K562 (cell line): ENCODE data around the gene JPT2. TPM values are rescaled to one million over a fixed set of nuclear protein-coding genes. Genes with fewer than 3 reads are reported as not detected.

Source experiments
- ATAC-seq: fragments of 200-7000 bp; cut with Tn5 transposase; 3 replicates; pipeline ENCODE4 v1.9.1; 2020; ENCODE audit warnings: moderate library complexity
- BruUV-seq: library from RNA; stranded (reverse); fragments of 400-500 nt; replicated peaks from 2 replicates; lab custom pipeline; 2021; lab: Mats Ljungman, UMichigan
- CTCF ChIA-PET: fragments of 300-600 bp; formaldehyde crosslinking; extraction: SDS; loops from one replicate; lab custom pipeline; 2021; ENCODE audit warnings: low intra/inter-chr PET ratio; lab: Yijun Ruan, JAX
- POLR2A ChIA-PET: fragments of 300-600, 350-650 bp; sonication (Branson Sonifier 250); formaldehyde crosslinking; extraction: SDS; loops from one replicate; lab custom pipeline; 2021; ENCODE audit warnings: antibody characterized with exemption, inconsistent platforms; lab: Yijun Ruan, JAX
- DNase-seq, 4 experiments: peaks; one replicate each; pipeline versions ENCODE4 v3.0.0 to v3.0.0-alpha.2; 2011 to 2018; ENCODE audit warnings: low spot score in 3 of 4, mixed read lengths in 3 of 4; ENCODE audit errors: extremely low read depth in 1 of 4
- FAIRE-seq: peaks from 2 replicates; lab custom pipeline; 2011; peaks lifted over from hg19 to GRCh38; lab: Jason Lieb, UNC
- H2AFZ ChIP-seq: 2 replicates; pipeline ENCODE4 v1.6.0; 2011; ENCODE audit warnings: low read depth, low read length, control low read depth, inconsistent platforms
- H3K27ac ChIP-seq: fragments of 200-600 bp; 3 replicates; pipeline ENCODE4 v1.8.0; 2011; ENCODE audit warnings: low read depth, mild to moderate bottlenecking, control low read depth, inconsistent platforms, low read length, moderate library complexity, mixed read lengths; ENCODE audit errors: extremely low read depth
- H3K27me3 ChIP-seq, 2 experiments: fragments of 300-600 bp in 1 of 2; 2 replicates in 1 of 2; 3 replicates in 1 of 2; pipeline versions ENCODE4 v1.6.0 to v1.8.0; 2011; ENCODE audit warnings: inconsistent platforms in 2 of 2, low read length in 2 of 2, mild to moderate bottlenecking in 1 of 2, mixed read lengths in 1 of 2, moderate library complexity in 1 of 2; ENCODE audit not compliant: control insufficient read depth in 2 of 2, insufficient read depth in 2 of 2
- H3K36me3 ChIP-seq: fragments of 300-600 bp; 3 replicates; pipeline ENCODE4 v1.8.0; 2011; ENCODE audit warnings: mild to moderate bottlenecking, low read length, inconsistent platforms; ENCODE audit not compliant: control insufficient read depth, insufficient read depth
- H3K4me1 ChIP-seq, 2 experiments: fragments of 200-600 bp in 1 of 2; replicated peaks in 1 of 2; 2 replicates in 1 of 2; 3 replicates in 1 of 2; pipeline versions ENCODE4 v1.5.1 to v1.8.0; 2011; ENCODE audit warnings: inconsistent platforms in 2 of 2, low read length in 2 of 2, mild to moderate bottlenecking in 1 of 2, mixed read lengths in 1 of 2, moderate library complexity in 1 of 2; ENCODE audit not compliant: control insufficient read depth in 2 of 2, insufficient read depth in 2 of 2
- H3K4me2 ChIP-seq: 2 replicates; pipeline ENCODE4 v1.6.1; 2011; ENCODE audit warnings: low read length, control low read depth, inconsistent platforms, mixed read lengths; ENCODE audit not compliant: insufficient read depth
- H3K4me3 ChIP-seq: fragments of 200-600 bp; sonication (generic), shearing (Covaris generic); 2 replicates; pipeline ENCODE4 v1.5.1; 2016; ENCODE audit warnings: control low read depth, inconsistent platforms
- H3K79me2 ChIP-seq: fragments of 200-600 bp; 3 replicates; pipeline ENCODE4 v1.8.0; 2011; ENCODE audit warnings: low read length, inconsistent platforms; ENCODE audit not compliant: control insufficient read depth, insufficient read depth
- H3K9ac ChIP-seq, 2 experiments: 2 replicates each; pipeline versions ENCODE4 v1.6.0 to v1.6.1; 2011; ENCODE audit warnings: low read depth in 2 of 2, low read length in 2 of 2, control low read depth in 1 of 2, inconsistent platforms in 1 of 2, mild to moderate bottlenecking in 1 of 2, mixed read lengths in 1 of 2; ENCODE audit not compliant: insufficient read depth in 1 of 2
- H3K9me1 ChIP-seq: one replicate; pipeline ENCODE4 v1.6.0; 2011; ENCODE audit warnings: inconsistent platforms, mild to moderate bottlenecking, low read length, moderate library complexity; ENCODE audit not compliant: control insufficient read depth, insufficient read depth
- H3K9me3 ChIP-seq: replicated peaks from 2 replicates; pipeline ENCODE4 v1.5.1; 2011; ENCODE audit warnings: low read depth, low read length, inconsistent platforms; ENCODE audit not compliant: control insufficient read depth, insufficient read depth
- H4K20me1 ChIP-seq: replicated peaks from 2 replicates; pipeline ENCODE4 v1.6.1; 2011; ENCODE audit warnings: low read length, inconsistent platforms, mixed read lengths; ENCODE audit not compliant: control insufficient read depth, insufficient read depth
- CBX1 ChIP-seq: sonication (generic); IDR thresholded peaks from 2 replicates; pipeline ENCODE4 v1.6.1; 2016; ENCODE audit warnings: antibody characterized with exemption, low read depth, mild to moderate bottlenecking
- CSDE1 ChIP-seq, 2 experiments: fragments of 450-650 bp; IDR thresholded peaks; 2 replicates each; pipeline ENCODE4 v1.6.1; 2016; ENCODE audit warnings: mild to moderate bottlenecking in 1 of 2
- JUN ChIP-seq, 2 experiments: sonication (generic) in 1 of 2; formaldehyde crosslinking in 1 of 2; IDR thresholded peaks; 2 replicates each; pipeline versions ENCODE4 v1.6.1 to v1.8.0; 2012 to 2022; ENCODE audit warnings: borderline replicate concordance in 2 of 2, mild to moderate bottlenecking in 2 of 2, improper control_type of control experiment in 1 of 2, low read depth in 1 of 2, low read length in 1 of 2, missing genetic modification reagents in 1 of 2
- KAT2B ChIP-seq: IDR thresholded peaks from one replicate; pipeline ENCODE4 v1.6.1; 2012; ENCODE audit warnings: low read depth, mild to moderate bottlenecking, control low read depth, inconsistent platforms, low read length, moderate library complexity
- KAT8 ChIP-seq: fragments of 450-650 bp; IDR thresholded peaks from 2 replicates; pipeline ENCODE4 v1.6.1; 2016; ENCODE audit warnings: low read depth, mild to moderate bottlenecking
- KLF10 ChIP-seq: fragments of 250-450 bp; sonication (Bioruptor Pico); IDR thresholded peaks from 2 replicates; pipeline ENCODE4 v1.6.1; 2021; ENCODE audit warnings: matching md5 sums
- MYBL2 ChIP-seq, 2 experiments: fragments of 450-650 bp in 1 of 2; sonication (generic) in 1 of 2; formaldehyde crosslinking in 1 of 2; IDR thresholded peaks; 2 replicates each; pipeline versions ENCODE4 v1.6.1 to v1.8.1; 2017 to 2022; ENCODE audit warnings: borderline replicate concordance in 1 of 2, inconsistent platforms in 1 of 2, low read depth in 1 of 2, mild to moderate bottlenecking in 1 of 2, missing genetic modification reagents in 1 of 2, moderate library complexity in 1 of 2
- NCOA4 ChIP-seq: fragments of 450-650 bp; IDR thresholded peaks from 2 replicates; pipeline ENCODE4 v1.6.1; 2018; ENCODE audit warnings: mild to moderate bottlenecking; ENCODE audit not compliant: partially characterized antibody
- TAL1 ChIP-seq: fragments of 450-650 bp; IDR thresholded peaks from 2 replicates; pipeline ENCODE4 v1.6.1; 2016; ENCODE audit warnings: mild to moderate bottlenecking
- TCF7 ChIP-seq: sonication (generic); IDR thresholded peaks from 2 replicates; pipeline ENCODE4 v1.6.1; 2016; ENCODE audit warnings: antibody characterized with exemption, borderline replicate concordance
- XRCC5 ChIP-seq: fragments of 200-400 bp; formaldehyde crosslinking; IDR thresholded peaks from 2 replicates; pipeline ENCODE4 v1.6.1; 2017; ENCODE audit warnings: low read depth, mild to moderate bottlenecking, low read length
- YY1 ChIP-seq, 3 experiments: IDR thresholded peaks; 2 replicates each; pipeline ENCODE4 v1.6.1; 2011; ENCODE audit warnings: low read length in 2 of 3, mild to moderate bottlenecking in 2 of 3, moderate library complexity in 2 of 3, borderline replicate concordance in 1 of 3, control low read depth in 1 of 3, low read depth in 1 of 3; ENCODE audit not compliant: insufficient read depth in 3 of 3, insufficient replicate concordance in 2 of 3, control insufficient read depth in 1 of 3, insufficient read length in 1 of 3; ENCODE audit errors: extremely low read depth in 1 of 3
- ZNF239 ChIP-seq: fragments of 250-450 bp; sonication (Bioruptor Pico); IDR thresholded peaks from 2 replicates; pipeline ENCODE4 v1.4.0; 2020; ENCODE audit warnings: mild to moderate bottlenecking
- ZNF3 ChIP-seq: fragments of 250-450 bp; sonication (Bioruptor Pico); IDR thresholded peaks from 2 replicates; pipeline ENCODE4 v1.5.0; 2021; ENCODE audit warnings: mild to moderate bottlenecking, moderate library complexity
- ZNF316 ChIP-seq: fragments of 450-650 bp; IDR thresholded peaks from 2 replicates; pipeline ENCODE4 v1.6.1; 2016
- ZNF431 ChIP-seq: sonication (generic); formaldehyde crosslinking; IDR thresholded peaks from 2 replicates; pipeline ENCODE4 v1.8.0; 2022; ENCODE audit warnings: mild to moderate bottlenecking, missing genetic modification reagents
- WGBS: fragments of 100-300 bp; shearing (Covaris generic); methylation state at CpG from one replicate; pipeline ENCODE4 v1.1.6; 2016; ENCODE audit warnings: low coverage, mixed read lengths; ENCODE audit not compliant: insufficient coverage; ENCODE audit errors: missing lambda C conversion rate; 5-methylcytosine and 5-hydroxymethylcytosine counted together
- in situ Hi-C: fragments of 300-500 bp; cut with MboI; formaldehyde crosslinking; loops from 4 replicates; pipeline ENCODE4 v1.15.0; 2018; ENCODE audit warnings: inconsistent platforms, mixed read lengths
- intact Hi-C: fragments of 100-400 bp; cut with micrococcal nuclease; formaldehyde crosslinking; loops from 2 replicates; pipeline ENCODE4 v1.14.2; 2022
- polyA plus RNA-seq, 8 experiments: library from polyadenylated mRNA; depleted of rRNA in 4 of 8; stranded (reverse) in 5 of 8; unstranded in 3 of 8; fragments of >200 nt; fragmentation: Nextera tagmentation in 2 of 8; fragmentation: Illumina TruSeq in 1 of 8; extraction: Ambion mirVana in 2 of 8; extraction: Trizol in 1 of 8; gene quantifications; 2 replicates each; pipeline versions ENCODE4 v1.2.1 to v1.2.3, GENCODE V29; 2011 to 2014; ENCODE audit warnings: inconsistent platforms in 1 of 8, missing spikeins in 1 of 8
- total RNA-seq, 7 experiments: library from RNA; depleted of rRNA in 6 of 7; stranded (reverse); fragments of >200 nt in 6 of 7; fragmentation: Illumina TruSeq in 2 of 7; extraction: Trizol in 2 of 7; gene quantifications; 2 replicates each; pipeline versions ENCODE4 v1.2.1 to v1.2.3, GENCODE V29; 2011 to 2021; ENCODE audit warnings: low replicate concordance in 1 of 7
- TF ChIP-seq, protein P1 (sequence below): fragments of 450-650 bp; formaldehyde crosslinking; IDR thresholded peaks from 2 replicates; pipeline ENCODE4 v1.4.0; 2022; ENCODE audit warnings: missing genetic modification characterization
- TF ChIP-seq, protein P2 (sequence below): fragments of 450-650 bp; IDR thresholded peaks from 2 replicates; pipeline ENCODE4 v1.6.1; 2018; ENCODE audit warnings: mild to moderate bottlenecking, low read depth; ENCODE audit not compliant: partially characterized antibody
- TF ChIP-seq, protein P3 (sequence below): sonication (generic); formaldehyde crosslinking; IDR thresholded peaks from 2 replicates; pipeline ENCODE4 v1.8.0; 2022; ENCODE audit warnings: missing genetic modification reagents, mild to moderate bottlenecking, borderline replicate concordance

Gene JPT2
- total and polyA plus RNA-seq, 9 of the 15 experiments (the other 6 are each of a cell fraction or from before 2014, with no cell fraction given) = 25.5 to 133 (median 106) TPM

- FAIRE-seq = no peak
- BruUV-seq = no TSS peak
- no peak for TF ChIP-seq CBX1
- TF ChIP-seq TAL1 = no peak
- TF ChIP-seq YY1 (IDR thresholded peaks at IDR 0.05; ENCODE audit: borderline replicate concordance in 1 of 3, control insufficient read depth in 1 of 3, extremely low read depth in 1 of 3, insufficient read depth in 3 of 3, insufficient read length in 1 of 3, insufficient replicate concordance in 2 of 3, low read depth in 1 of 3, low read length in 2 of 3) = no peak
- no peak for TF ChIP-seq NCOA4
- no peak for TF ChIP-seq XRCC5
- TF ChIP-seq ZNF3 = no peak
- TF ChIP-seq MYBL2 (IDR thresholded peaks at IDR 0.05; ENCODE audit: low read depth) = no peak
- TF ChIP-seq MYBL2 (CRISPR knock-in tag; IDR thresholded peaks at IDR 0.05; ENCODE audit: borderline replicate concordance) = no peak
- TF ChIP-seq, protein P1, sequence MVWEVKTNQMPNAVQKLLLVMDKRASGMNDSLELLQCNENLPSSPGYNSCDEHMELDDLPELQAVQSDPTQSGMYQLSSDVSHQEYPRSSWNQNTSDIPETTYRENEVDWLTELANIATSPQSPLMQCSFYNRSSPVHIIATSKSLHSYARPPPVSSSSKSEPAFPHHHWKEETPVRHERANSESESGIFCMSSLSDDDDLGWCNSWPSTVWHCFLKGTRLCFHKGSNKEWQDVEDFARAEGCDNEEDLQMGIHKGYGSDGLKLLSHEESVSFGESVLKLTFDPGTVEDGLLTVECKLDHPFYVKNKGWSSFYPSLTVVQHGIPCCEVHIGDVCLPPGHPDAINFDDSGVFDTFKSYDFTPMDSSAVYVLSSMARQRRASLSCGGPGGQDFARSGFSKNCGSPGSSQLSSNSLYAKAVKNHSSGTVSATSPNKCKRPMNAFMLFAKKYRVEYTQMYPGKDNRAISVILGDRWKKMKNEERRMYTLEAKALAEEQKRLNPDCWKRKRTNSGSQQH (CRISPR knock-in tag) = no peak
- TF ChIP-seq ZNF431 (CRISPR knock-in tag) = no peak
- no peak for TF ChIP-seq KAT8
- TF ChIP-seq KAT2B = no peak
- TF ChIP-seq, protein P2, sequence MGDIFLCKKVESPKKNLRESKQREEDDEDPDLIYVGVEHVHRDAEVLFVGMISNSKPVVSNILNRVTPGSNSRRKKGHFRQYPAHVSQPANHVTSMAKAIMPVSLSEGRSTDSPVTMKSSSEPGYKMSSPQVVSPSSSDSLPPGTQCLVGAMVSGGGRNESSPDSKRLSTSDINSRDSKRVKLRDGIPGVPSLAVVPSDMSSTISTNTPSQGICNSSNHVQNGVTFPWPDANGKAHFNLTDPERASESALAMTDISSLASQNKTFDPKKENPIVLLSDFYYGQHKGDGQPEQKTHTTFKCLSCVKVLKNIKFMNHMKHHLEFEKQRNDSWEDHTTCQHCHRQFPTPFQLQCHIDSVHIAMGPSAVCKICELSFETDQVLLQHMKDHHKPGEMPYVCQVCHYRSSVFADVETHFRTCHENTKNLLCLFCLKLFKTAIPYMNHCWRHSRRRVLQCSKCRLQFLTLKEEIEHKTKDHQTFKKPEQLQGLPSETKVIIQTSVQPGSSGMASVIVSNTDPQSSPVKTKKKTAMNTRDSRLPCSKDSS = no peak
- TF ChIP-seq ZNF316 = no peak
- no peak for TF ChIP-seq KLF10 (CRISPR knock-in tag)
- no peak for TF ChIP-seq JUN (IDR thresholded peaks at IDR 0.05; ENCODE audit: borderline replicate concordance, low read depth, low read length)
- TF ChIP-seq JUN (CRISPR knock-in tag; IDR thresholded peaks at IDR 0.05; ENCODE audit: borderline replicate concordance) = no peak
- no peak for TF ChIP-seq ZNF239 (CRISPR knock-in tag)
- no peak for TF ChIP-seq TCF7
- no peak for TF ChIP-seq CSDE1 (IDR thresholded peaks at IDR 0.05)
- TF ChIP-seq, protein P3, sequence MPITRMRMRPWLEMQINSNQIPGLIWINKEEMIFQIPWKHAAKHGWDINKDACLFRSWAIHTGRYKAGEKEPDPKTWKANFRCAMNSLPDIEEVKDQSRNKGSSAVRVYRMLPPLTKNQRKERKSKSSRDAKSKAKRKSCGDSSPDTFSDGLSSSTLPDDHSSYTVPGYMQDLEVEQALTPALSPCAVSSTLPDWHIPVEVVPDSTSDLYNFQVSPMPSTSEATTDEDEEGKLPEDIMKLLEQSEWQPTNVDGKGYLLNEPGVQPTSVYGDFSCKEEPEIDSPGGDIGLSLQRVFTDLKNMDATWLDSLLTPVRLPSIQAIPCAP (CRISPR knock-in tag) = no peak
Measured at GRCh38 chr16:1665829-1666228, 12.2 kb upstream of the JPT2 start.

More at GRCh38 chr16:1665829-1666228, 12.2 kb upstream of the JPT2 start:
- H3K4me1 ChIP-seq = no peaks in the 10 kb centered on the region
- no peak overlapping the region for H3K4me3 ChIP-seq
- WGBS = 90% methylated on average over 14 of the region's 15 CpGs
- H3K9ac ChIP-seq = no peak overlapping the region
- H3K27ac ChIP-seq = no peak overlapping the region
- no peaks in the 10 kb centered on the region for H3K27me3 ChIP-seq
- intact Hi-C loops = no loop called here
- ATAC-seq (no peak), DNase-seq (no peak)
- CTCF ChIA-PET = no interaction called here
- no peak overlapping the region for H3K4me2 ChIP-seq
- peaks cover 88% of the 10 kb centered on the region for H3K36me3 ChIP-seq
- POLR2A ChIA-PET = interaction anchor here (1.0 to 3.6 kb wide), 3 partner anchors 8 to 12 kb away, joined by 4 to 18 read pairs (median 5); partner anchors contain the start of gene JPT2
- in situ Hi-C loops = no loop called here
- H2AFZ ChIP-seq = no peak overlapping the region
- H3K9me1 ChIP-seq = no peaks in the 10 kb centered on the region
- H3K79me2 ChIP-seq = no peaks in the 10 kb centered on the region
- H3K9me3 ChIP-seq = no peaks in the 10 kb centered on the region
- H4K20me1 ChIP-seq = no peaks in the 10 kb centered on the region
